Astrocyte (in vitro differentiated cells and primary cell): ENCODE measurements around the gene DROSHA. TPM values are rescaled to one million over a fixed set of nuclear protein-coding genes. Genes with fewer than 3 reads are reported as not detected.
A peak's percentile ranks its signal among the peaks of the same experiment; 100 is the strongest.

Experiments used
- DNase-seq: peaks from one replicate; pipeline ENCODE4 v3.0.0-alpha.2; 2010; ENCODE audit warnings: low read depth
- FAIRE-seq: peaks from 2 replicates; lab custom pipeline; 2011; peaks lifted over from hg19 to GRCh38; lab: Jason Lieb, UNC
- H2AFZ ChIP-seq: 2 replicates; pipeline ENCODE4 v1.6.0; 2012; ENCODE audit warnings: low read depth, low read length, inconsistent platforms
- H3K27ac ChIP-seq: 2 replicates; pipeline ENCODE4 v1.5.1; 2011; ENCODE audit warnings: low read depth, low read length, inconsistent platforms
- H3K27me3 ChIP-seq: 2 replicates; pipeline ENCODE4 v1.6.0; 2011; ENCODE audit warnings: low read length, inconsistent platforms; ENCODE audit not compliant: insufficient read depth
- H3K36me3 ChIP-seq: 2 replicates; pipeline ENCODE4 v1.5.1; 2011; ENCODE audit warnings: low read length, inconsistent platforms; ENCODE audit not compliant: insufficient read depth
- H3K4me1 ChIP-seq: 2 replicates; pipeline ENCODE4 v1.5.1; 2011; ENCODE audit warnings: low read length, inconsistent platforms; ENCODE audit not compliant: insufficient read depth
- H3K4me2 ChIP-seq: 2 replicates; pipeline ENCODE4 v1.6.0; 2012; ENCODE audit warnings: low read length, inconsistent platforms
- H3K4me3 ChIP-seq: 2 replicates; pipeline ENCODE4 v1.5.1; 2011; ENCODE audit warnings: low read depth, mild to moderate bottlenecking, low read length, inconsistent platforms; ENCODE audit not compliant: insufficient read depth
- H3K79me2 ChIP-seq: 2 replicates; pipeline ENCODE4 v1.6.0; 2012; ENCODE audit warnings: mild to moderate bottlenecking, low read length, inconsistent platforms; ENCODE audit not compliant: insufficient read depth
- H3K9ac ChIP-seq: 2 replicates; pipeline ENCODE4 v1.6.0; 2012; ENCODE audit warnings: mild to moderate bottlenecking, low read length, inconsistent platforms
- H3K9me3 ChIP-seq: 2 replicates; pipeline ENCODE4 v1.5.1; 2012; ENCODE audit warnings: low read depth, mild to moderate bottlenecking, low read length, inconsistent platforms; ENCODE audit not compliant: insufficient read depth
- H4K20me1 ChIP-seq: 2 replicates; pipeline ENCODE4 v1.6.0; 2012; ENCODE audit warnings: low read length, inconsistent platforms; ENCODE audit not compliant: insufficient read depth
- H3K27ac Mint-ChIP-seq: one replicate; pipeline ENCODE4 v1.8.0; 2021; ENCODE audit warnings: mild to moderate bottlenecking, mixed read lengths; ENCODE audit not compliant: unreplicated experiment
- H3K27me3 Mint-ChIP-seq: one replicate; pipeline ENCODE4 v1.8.0; 2021; ENCODE audit warnings: low read depth, mixed read lengths; ENCODE audit not compliant: unreplicated experiment
- H3K36me3 Mint-ChIP-seq: one replicate; pipeline ENCODE4 v1.8.0; 2021; ENCODE audit warnings: low read depth, mixed read lengths; ENCODE audit not compliant: unreplicated experiment
- H3K4me1 Mint-ChIP-seq: one replicate; pipeline ENCODE4 v1.8.0; 2021; ENCODE audit warnings: low read depth, mixed read lengths; ENCODE audit not compliant: unreplicated experiment
- H3K4me3 Mint-ChIP-seq: one replicate; pipeline ENCODE4 v1.8.0; 2021; ENCODE audit warnings: mild to moderate bottlenecking, moderate library complexity, mixed read lengths; ENCODE audit not compliant: unreplicated experiment
- H3K9me3 Mint-ChIP-seq: one replicate; pipeline ENCODE4 v1.8.0; 2021; ENCODE audit warnings: mild to moderate bottlenecking, mixed read lengths; ENCODE audit not compliant: unreplicated experiment
- CTCF ChIP-seq: IDR thresholded peaks from 2 replicates; pipeline ENCODE4 v1.5.1; 2011; ENCODE audit warnings: low read depth, mild to moderate bottlenecking, inconsistent platforms, low read length, moderate library complexity; ENCODE audit not compliant: insufficient read depth
- EZH2 ChIP-seq: IDR thresholded peaks from 2 replicates; pipeline ENCODE4 v1.6.1; 2012; ENCODE audit warnings: mild to moderate bottlenecking, low read length, inconsistent platforms; ENCODE audit not compliant: insufficient read depth
- total RNA-seq: library from RNA; stranded (reverse); gene quantifications from 2 replicates; pipeline ENCODE4 v1.2.1, GENCODE V29; 2021

Gene DROSHA
- total RNA-seq, 1 donor from 2014 or later, result 50.6 TPM

- H3K79me2 ChIP-seq, result peaks cover 58% of the 10 kb centered on the region
- DNase-seq (no peak), FAIRE-seq (no peak)
- peaks cover 10% of the 10 kb centered on the region for H4K20me1 ChIP-seq
- no peak overlapping the region for H2AFZ ChIP-seq
- H3K27me3 ChIP-seq, result no peaks in the 10 kb centered on the region
- no peak overlapping the region for H3K9ac ChIP-seq
- H3K27ac ChIP-seq, result no peak overlapping the region
- peaks cover 23% of the 10 kb centered on the region for H3K4me1 ChIP-seq
- peaks cover 24% of the 10 kb centered on the region for H3K36me3 ChIP-seq
- Mint-ChIP-seq H3K9me3 (no peaks in the 10 kb centered on the region), H3K27ac (no peak overlapping the region), H3K27me3 (no peaks in the 10 kb centered on the region), H3K4me1 (peaks cover 33% of the 10 kb centered on the region), H3K4me3 (peak overlapping the region; percentile 29), H3K36me3 (peaks cover 6% of the 10 kb centered on the region)
- no peak overlapping the region for H3K4me2 ChIP-seq
- no peak for TF ChIP-seq EZH2
- no peak for TF ChIP-seq CTCF
- no peaks in the 10 kb centered on the region for H3K9me3 ChIP-seq
- no peak overlapping the region for H3K4me3 ChIP-seq
Observed at GRCh38 chr5:31534527-31535046, 2.7 kb upstream of the DROSHA start.

GRCh38 chr5:31531543-31531887, 378 bp downstream of the DROSHA start:
- Histone ChIP-seq H3K4me2 (peak overlapping the region; percentile 92), H3K9ac (peak overlapping the region; percentile 89), H2AFZ (peak overlapping the region; percentile 83), H3K79me2 (peaks cover 71% of the 10 kb centered on the region), H3K9me3 (no peaks in the 10 kb centered on the region), H3K4me1 (peaks cover 18% of the 10 kb centered on the region), H3K4me3 (peak overlapping the region; percentile 91), H3K36me3 (peaks cover 41% of the 10 kb centered on the region), H3K27ac (peak overlapping the region; percentile 62), H3K27me3 (no peaks in the 10 kb centered on the region), H4K20me1 (peaks cover 15% of the 10 kb centered on the region)
- Mint-ChIP-seq H3K36me3 (peaks cover 15% of the 10 kb centered on the region), H3K9me3 (no peaks in the 10 kb centered on the region), H3K27ac (peak overlapping the region; percentile 93), H3K4me3 (peak overlapping the region; percentile 100), H3K4me1 (peaks cover 17% of the 10 kb centered on the region), H3K27me3 (no peaks in the 10 kb centered on the region)
- DNase-seq (no peak), FAIRE-seq (no peak)
- TF ChIP-seq EZH2 (no peak), CTCF (no peak)

DNA sequence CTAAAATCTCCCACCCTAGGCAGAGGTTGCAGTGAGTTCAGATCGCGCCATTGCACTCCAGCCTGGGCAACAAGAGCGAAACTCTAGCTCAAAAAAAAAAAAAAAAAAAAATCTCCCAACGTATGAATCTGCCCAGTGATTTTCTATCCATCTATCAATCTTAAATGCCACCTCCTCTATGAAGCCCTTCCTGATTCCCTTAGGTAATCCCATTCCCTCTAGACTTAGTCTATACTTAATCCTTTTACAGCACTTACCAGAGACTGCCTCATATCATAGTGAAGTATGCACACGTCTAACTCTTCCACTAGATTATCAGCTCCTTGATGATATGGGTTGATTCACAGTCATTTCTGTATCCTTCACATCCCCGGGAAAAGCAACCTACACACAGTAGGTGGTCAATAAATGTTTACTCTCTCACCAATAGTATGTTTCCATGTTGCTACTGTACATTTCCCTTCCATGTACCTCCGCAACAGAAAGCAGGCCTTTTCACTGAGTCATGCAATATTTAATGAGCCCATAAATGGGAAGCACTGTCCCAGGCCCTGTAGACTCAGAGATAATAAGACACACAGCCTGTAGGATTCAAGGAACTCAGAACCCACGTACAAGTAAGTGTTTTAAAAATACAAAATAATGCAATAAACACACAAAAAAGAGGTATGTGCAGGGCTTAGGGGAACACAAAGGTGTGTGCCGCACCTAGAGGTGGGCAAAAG, 1.2 kb downstream of the DROSHA start:
- Histone ChIP-seq H3K4me2 (peak overlapping the region; percentile 92), H3K27me3 (no peaks in the 10 kb centered on the region), H2AFZ (peak overlapping the region; percentile 83), H3K9me3 (no peaks in the 10 kb centered on the region), H3K4me1 (peaks cover 18% of the 10 kb centered on the region), H3K36me3 (peaks cover 43% of the 10 kb centered on the region), H3K9ac (peak overlapping the region; percentile 89), H3K27ac (no peak overlapping the region), H3K79me2 (peaks cover 73% of the 10 kb centered on the region), H3K4me3 (peak overlapping the region; percentile 91), H4K20me1 (peaks cover 15% of the 10 kb centered on the region)
- Mint-ChIP-seq H3K4me1 (peaks cover 17% of the 10 kb centered on the region), H3K27me3 (no peaks in the 10 kb centered on the region), H3K36me3 (peaks cover 19% of the 10 kb centered on the region), H3K9me3 (no peaks in the 10 kb centered on the region), H3K4me3 (peak overlapping the region; percentile 100), H3K27ac (no peak overlapping the region)
- FAIRE-seq (no peak), DNase-seq (no peak)
- no peak for TF ChIP-seq CTCF
- no peak for TF ChIP-seq EZH2
